Activated CD8-positive, alpha-beta T cell treated with anti-CD3 and anti-CD28 coated beads for 36 hours (primary cell): ENCODE data around the gene MYBPH. TPM values are rescaled to one million over a fixed set of nuclear protein-coding genes. Genes with fewer than 3 reads are reported as not detected.

Experiments
- ATAC-seq: fragments of 200-7000 bp; cut with Tn5 transposase; one replicate; pipeline ENCODE4 v1.10.0; 2021; ENCODE audit warnings: mild to moderate bottlenecking, moderate library complexity
- CTCF ChIA-PET: fragments of 350-600 bp; sonication (Branson Sonifier 250); formaldehyde crosslinking; loops from one replicate; lab custom pipeline; 2021; ENCODE audit warnings: antibody characterized with exemption; lab: Charles Lee
- POLR2A ChIA-PET: fragments of 350-600 bp; sonication (Branson Sonifier 250); formaldehyde crosslinking; loops from one replicate; lab custom pipeline; 2021; ENCODE audit warnings: antibody characterized with exemption; lab: Charles Lee
- DNase-seq: peaks from one replicate; pipeline ENCODE4 v3.0.0-alpha.2; 2020
- H3K27ac Mint-ChIP-seq: one replicate; pipeline ENCODE4 v1.8.0; 2021; ENCODE audit warnings: mild to moderate bottlenecking, mixed read lengths
- H3K27me3 Mint-ChIP-seq: one replicate; pipeline ENCODE4 v1.8.0; 2021; ENCODE audit warnings: mixed read lengths
- H3K36me3 Mint-ChIP-seq: one replicate; pipeline ENCODE4 v1.8.0; 2021; ENCODE audit warnings: low read depth, mixed read lengths
- H3K4me1 Mint-ChIP-seq: one replicate; pipeline ENCODE4 v1.8.0; 2021; ENCODE audit warnings: low read depth, mixed read lengths
- H3K4me3 Mint-ChIP-seq: one replicate; pipeline ENCODE4 v1.8.0; 2021; ENCODE audit warnings: mild to moderate bottlenecking, moderate library complexity, mixed read lengths
- H3K9me3 Mint-ChIP-seq: one replicate; pipeline ENCODE4 v1.8.0; 2021; ENCODE audit warnings: mixed read lengths
- intact Hi-C: fragments of 100-400 bp; cut with micrococcal nuclease; formaldehyde crosslinking; loops from one replicate; pipeline ENCODE4 v1.10.0; 2022
- total RNA-seq, 2 experiments: library from RNA; stranded (reverse); gene quantifications; one replicate each; pipeline ENCODE4 v1.2.3, GENCODE V29; 2021
- TF ChIP-seq, protein P1 (sequence below): fragments of 200-600 bp; IDR thresholded peaks from one replicate; pipeline ENCODE4 v1.8.0; 2022; ENCODE audit warnings: antibody characterized with exemption, mild to moderate bottlenecking

The MYBPH gene
- total RNA-seq, 2 experiments from 2014 or later: not detected

DNA sequence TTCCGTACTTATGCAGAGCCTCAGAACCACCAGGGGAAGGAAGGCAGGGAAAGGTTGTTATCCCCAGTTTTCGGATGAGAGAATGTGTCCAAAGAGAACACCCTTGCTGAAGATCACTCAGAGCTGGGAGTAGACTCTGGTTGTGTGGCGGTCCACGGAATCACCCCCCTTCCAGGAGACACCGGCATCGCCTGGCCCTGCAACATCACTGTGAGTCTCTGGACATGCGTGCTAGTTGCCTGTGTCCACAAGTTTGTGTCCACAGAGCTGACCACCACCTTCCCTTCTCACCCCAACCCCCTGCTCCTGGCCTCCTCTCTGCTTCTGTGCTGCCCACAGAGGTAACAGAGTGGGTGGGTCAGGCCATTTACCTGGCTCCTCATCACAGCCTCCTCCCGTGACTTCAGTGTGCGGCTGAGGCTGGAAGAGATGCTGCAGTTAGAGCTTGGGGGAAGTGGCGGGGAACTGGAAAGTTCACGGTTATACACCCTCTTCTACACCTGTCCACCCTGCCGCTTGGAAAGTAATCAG, 7.3 kb downstream of the MYBPH start:
- Mint-ChIP-seq H3K4me1 (no peaks in the 10 kb centered on the region), H3K36me3 (no peaks in the 10 kb centered on the region), H3K27ac (no peak overlapping the region), H3K4me3 (no peak overlapping the region), H3K27me3 (peaks cover 4% of the 10 kb centered on the region), H3K9me3 (no peaks in the 10 kb centered on the region)
- POLR2A ChIA-PET: interaction anchor here (0.8 kb wide), 1 partner anchor 56 kb away, joined by 3 read pairs; no protein-coding TSS in a partner anchor
- TF ChIP-seq, protein P1, sequence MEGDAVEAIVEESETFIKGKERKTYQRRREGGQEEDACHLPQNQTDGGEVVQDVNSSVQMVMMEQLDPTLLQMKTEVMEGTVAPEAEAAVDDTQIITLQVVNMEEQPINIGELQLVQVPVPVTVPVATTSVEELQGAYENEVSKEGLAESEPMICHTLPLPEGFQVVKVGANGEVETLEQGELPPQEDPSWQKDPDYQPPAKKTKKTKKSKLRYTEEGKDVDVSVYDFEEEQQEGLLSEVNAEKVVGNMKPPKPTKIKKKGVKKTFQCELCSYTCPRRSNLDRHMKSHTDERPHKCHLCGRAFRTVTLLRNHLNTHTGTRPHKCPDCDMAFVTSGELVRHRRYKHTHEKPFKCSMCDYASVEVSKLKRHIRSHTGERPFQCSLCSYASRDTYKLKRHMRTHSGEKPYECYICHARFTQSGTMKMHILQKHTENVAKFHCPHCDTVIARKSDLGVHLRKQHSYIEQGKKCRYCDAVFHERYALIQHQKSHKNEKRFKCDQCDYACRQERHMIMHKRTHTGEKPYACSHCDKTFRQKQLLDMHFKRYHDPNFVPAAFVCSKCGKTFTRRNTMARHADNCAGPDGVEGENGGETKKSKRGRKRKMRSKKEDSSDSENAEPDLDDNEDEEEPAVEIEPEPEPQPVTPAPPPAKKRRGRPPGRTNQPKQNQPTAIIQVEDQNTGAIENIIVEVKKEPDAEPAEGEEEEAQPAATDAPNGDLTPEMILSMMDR: no peak
- CTCF ChIA-PET: interaction anchor here (6.6 kb wide), 1 partner anchor 128 kb away, joined by 58 read pairs; no protein-coding TSS in a partner anchor
- intact Hi-C loops: no loop called here
- DNase-seq (no peak), ATAC-seq (no peak)

DNA sequence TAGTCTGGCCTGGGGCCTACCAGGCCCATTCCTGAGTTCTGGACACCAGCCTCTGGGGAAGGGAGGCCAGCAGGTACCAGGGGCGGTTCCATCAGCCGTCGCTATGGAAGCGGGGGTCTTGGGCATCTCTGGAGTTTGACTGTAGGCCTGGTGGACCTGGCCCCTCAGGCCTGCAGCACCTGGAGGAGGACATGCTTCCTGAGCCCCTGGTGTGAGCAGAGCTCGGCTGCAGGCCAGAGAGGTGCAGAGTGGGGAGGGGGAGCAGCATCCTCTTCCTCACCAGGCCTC, 7.8 kb downstream of the MYBPH start:
- no peaks in the 10 kb centered on the region for H3K4me1 Mint-ChIP-seq
- ChIA-PET POLR2A (no interaction called here), CTCF (interaction anchor here (2.9 to 6.6 kb wide), 2 partner anchors 47 to 127 kb away, joined by 16 to 58 read pairs; no protein-coding TSS in a partner anchor)
- H3K4me3 Mint-ChIP-seq: no peak overlapping the region
- no peak for ATAC-seq
- H3K27me3 Mint-ChIP-seq: peaks cover 8% of the 10 kb centered on the region
- no peak overlapping the region for H3K27ac Mint-ChIP-seq
- no peaks in the 10 kb centered on the region for H3K36me3 Mint-ChIP-seq
- no peak for DNase-seq
- TF ChIP-seq, protein P1: no peak
- no peaks in the 10 kb centered on the region for H3K9me3 Mint-ChIP-seq
- intact Hi-C loops: no loop called here

DNA sequence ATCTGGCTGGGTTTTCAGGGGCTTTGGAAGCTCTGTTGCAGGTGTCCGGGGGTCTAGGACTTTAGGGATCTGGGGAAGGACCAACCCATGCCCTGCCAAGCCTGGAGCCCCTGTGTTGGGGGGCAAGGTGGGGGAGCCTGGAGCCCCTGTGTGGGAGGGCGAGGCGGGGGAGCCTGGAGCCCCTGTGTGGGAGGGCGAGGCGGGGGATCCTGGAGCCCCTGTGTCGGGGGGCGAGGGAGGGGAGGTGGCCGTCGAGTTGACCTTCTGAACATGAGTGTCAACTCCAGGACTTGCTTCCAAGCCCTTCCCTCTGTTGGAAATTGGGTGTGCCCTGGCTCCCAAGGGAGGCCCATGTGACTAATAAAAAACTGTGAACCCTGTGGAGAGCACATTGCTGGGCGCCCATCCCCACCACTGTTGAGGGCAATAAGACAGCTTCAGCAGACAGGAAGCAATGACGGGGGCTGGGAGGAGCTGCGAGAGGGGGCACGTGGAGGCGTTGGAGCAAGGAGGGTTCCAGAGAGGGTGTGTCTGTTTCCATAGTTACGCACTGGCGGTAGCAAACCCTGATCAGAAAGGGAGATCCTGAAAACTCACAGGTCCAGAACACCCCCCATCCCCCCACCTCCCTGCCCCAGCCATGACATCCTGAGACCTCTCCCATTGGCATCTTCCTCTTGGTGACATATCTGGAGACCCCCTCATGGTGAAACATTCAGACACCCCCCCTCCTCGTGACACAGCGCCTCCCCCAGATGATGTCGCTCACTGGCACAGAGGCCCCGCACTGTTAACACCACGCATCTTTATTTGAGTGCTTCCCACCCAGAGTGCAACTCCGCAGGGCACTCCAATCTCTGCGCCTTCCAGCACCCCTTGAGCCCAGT, 8.4 kb downstream of the MYBPH start:
- ATAC-seq: peak; percentile 40
- H3K9me3 Mint-ChIP-seq: no peaks in the 10 kb centered on the region
- peaks cover 11% of the 10 kb centered on the region for H3K27me3 Mint-ChIP-seq
- ChIA-PET CTCF (interaction anchor here (0.9 to 6.6 kb wide), 6 partner anchors 48 to 128 kb away, joined by 3 to 58 read pairs (median 4); no protein-coding TSS in a partner anchor), POLR2A (no interaction called here)
- TF ChIP-seq, protein P1: no peak
- peak; percentile 36 for DNase-seq
- no peaks in the 10 kb centered on the region for H3K36me3 Mint-ChIP-seq
- intact Hi-C loops: no loop called here
- H3K4me3 Mint-ChIP-seq: no peak overlapping the region
- H3K27ac Mint-ChIP-seq: no peak overlapping the region
- no peaks in the 10 kb centered on the region for H3K4me1 Mint-ChIP-seq

DNA sequence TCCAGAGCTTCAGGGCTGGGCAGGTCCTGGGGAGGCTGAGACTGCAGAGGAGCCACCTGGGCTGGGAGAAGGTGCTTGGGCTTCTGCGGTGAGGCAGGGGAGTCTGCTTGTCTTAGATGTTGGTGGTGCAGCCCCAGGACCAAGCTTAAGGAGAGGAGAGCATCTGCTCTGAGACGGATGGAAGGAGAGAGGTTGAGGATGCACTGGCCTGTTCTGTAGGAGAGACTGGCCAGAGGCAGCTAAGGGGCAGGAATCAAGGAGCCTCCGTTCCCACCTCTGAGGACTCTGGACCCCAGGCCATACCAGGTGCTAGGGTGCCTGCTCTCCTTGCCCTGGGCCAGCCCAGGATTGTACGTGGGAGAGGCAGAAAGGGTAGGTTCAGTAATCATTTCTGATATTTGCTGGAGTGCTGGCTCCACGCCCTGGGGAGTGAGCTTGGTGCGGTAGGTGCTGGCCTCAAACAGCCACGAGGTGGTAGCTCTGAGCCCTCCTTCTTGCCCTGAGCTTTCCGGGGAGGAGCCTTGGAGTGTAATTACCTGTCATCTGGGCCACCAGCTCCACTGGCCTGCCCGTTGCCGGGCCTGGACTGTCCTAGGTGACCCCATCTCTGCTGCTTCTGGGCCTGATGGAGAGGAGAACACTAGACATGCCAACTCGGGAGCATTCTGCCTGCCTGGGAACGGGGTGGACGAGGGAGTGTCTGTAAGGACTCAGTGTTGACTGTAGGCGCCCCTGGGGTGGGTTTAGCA, 9.3 kb downstream of the MYBPH start:
- CTCF ChIA-PET: interaction anchor here (0.9 to 2.9 kb wide), 5 partner anchors 49 to 127 kb away, joined by 3 to 16 read pairs (median 4); no protein-coding TSS in a partner anchor
- POLR2A ChIA-PET: no interaction called here
- peaks cover 11% of the 10 kb centered on the region for H3K27me3 Mint-ChIP-seq
- no peaks in the 10 kb centered on the region for H3K4me1 Mint-ChIP-seq
- intact Hi-C loops: no loop called here
- no peaks in the 10 kb centered on the region for H3K9me3 Mint-ChIP-seq
- no peaks in the 10 kb centered on the region for H3K36me3 Mint-ChIP-seq
- no peak overlapping the region for H3K4me3 Mint-ChIP-seq
- ATAC-seq: peak; percentile 71
- no peak overlapping the region for H3K27ac Mint-ChIP-seq
- peak; percentile 39 for DNase-seq
- TF ChIP-seq, protein P1: no peak
